ENCODE measurements around the gene ATP5MC2.
"Not testable (repeated sequence)": the region's sequence is repeated elsewhere in the genome, so short reads cannot be mapped to it uniquely, and the experiment has no call there.

ATP5MC2 gene

GRCh38 chr12:53643232-53643979, 32.5 kb downstream of the ATP5MC2 start:
- no peak overlapping the region for H3K27ac ChIP-seq (replicated peaks)
- TF ChIP-seq GABPA (IDR thresholded peaks at IDR 0.05; ENCODE audit: low read depth): no peak
- TF ChIP-seq SPI1 (IDR thresholded peaks at IDR 0.05; ENCODE audit: borderline replicate concordance, low read depth): no peak
- no peak for TF ChIP-seq REST (IDR thresholded peaks at IDR 0.05; ENCODE audit: insufficient replicate concordance, low read depth)
- TF ChIP-seq POLR2AphosphoS5 (IDR thresholded peaks at IDR 0.05; ENCODE audit: low read depth): no peak
- no peak for TF ChIP-seq CTCF (IDR thresholded peaks at IDR 0.05; ENCODE audit: insufficient read depth, low read length)
- no peaks in the 10 kb centered on the region for H3K27me3 ChIP-seq (ENCODE audit: insufficient read depth, poor library complexity, severe bottlenecking)
- H3K4me3 ChIP-seq (replicated peaks; ENCODE audit: insufficient read depth, low read length): no peak overlapping the region
- no peak for DNase-seq (ENCODE audit: low read depth in 1 of 2, low spot score in 1 of 2)

GRCh38 chr12:53638057-53638456, 37.8 kb downstream of the ATP5MC2 start:
- TF ChIP-seq SPI1 (IDR thresholded peaks at IDR 0.05; ENCODE audit: borderline replicate concordance, low read depth): no peak
- TF ChIP-seq GABPA (IDR thresholded peaks at IDR 0.05; ENCODE audit: low read depth): no peak
- no peak for TF ChIP-seq CTCF (IDR thresholded peaks at IDR 0.05; ENCODE audit: insufficient read depth, low read length)
- no peak for TF ChIP-seq POLR2AphosphoS5 (IDR thresholded peaks at IDR 0.05; ENCODE audit: low read depth)
- TF ChIP-seq REST (IDR thresholded peaks at IDR 0.05; ENCODE audit: insufficient replicate concordance, low read depth): no peak
- DNase-seq (ENCODE audit: low read depth in 1 of 2, low spot score in 1 of 2): no peak
- H3K4me3 ChIP-seq (replicated peaks; ENCODE audit: insufficient read depth, low read length): no peak overlapping the region
- H3K27me3 ChIP-seq (ENCODE audit: insufficient read depth, poor library complexity, severe bottlenecking): no peaks in the 10 kb centered on the region
- H3K27ac ChIP-seq (replicated peaks): no peak overlapping the region

GRCh38 chr12:53636641-53637040, 39.2 kb downstream of the ATP5MC2 start:
- no peak for DNase-seq (ENCODE audit: low read depth in 1 of 2, low spot score in 1 of 2)
- TF ChIP-seq POLR2AphosphoS5 (IDR thresholded peaks at IDR 0.05; ENCODE audit: low read depth) (no peak), REST (IDR thresholded peaks at IDR 0.05; ENCODE audit: insufficient replicate concordance, low read depth) (no peak), CTCF (IDR thresholded peaks at IDR 0.05; ENCODE audit: insufficient read depth, low read length) (no peak), SPI1 (IDR thresholded peaks at IDR 0.05; ENCODE audit: borderline replicate concordance, low read depth) (no peak), GABPA (IDR thresholded peaks at IDR 0.05; ENCODE audit: low read depth) (no peak)
- H3K27ac ChIP-seq (replicated peaks): no peak overlapping the region
- H3K27me3 ChIP-seq (ENCODE audit: insufficient read depth, poor library complexity, severe bottlenecking): no peaks in the 10 kb centered on the region
- H3K4me3 ChIP-seq (replicated peaks; ENCODE audit: insufficient read depth, low read length): no peak overlapping the region

- H3K27me3 ChIP-seq (ENCODE audit: insufficient read depth, poor library complexity, severe bottlenecking); H3K27ac ChIP-seq (replicated peaks); H3K4me3 ChIP-seq (replicated peaks; ENCODE audit: insufficient read depth, low read length); DNase-seq (ENCODE audit: low read depth in 1 of 2, low spot score in 1 of 2): not testable (repeated sequence)
These were observed 40.2 kb downstream of the ATP5MC2 start for GRCh38 chr12:53635708-53636107.
